Endothelial cell (in vitro differentiated cells): ENCODE data around the gene FOXO6. TPM values are rescaled to one million over a fixed set of nuclear protein-coding genes. Genes with fewer than 3 reads are reported as not detected.
"Not testable (repeated sequence)": the region's sequence is repeated elsewhere in the genome, so short reads cannot be mapped to it uniquely, and the experiment has no call there.

Experiments used
- DNase-seq: peaks from one replicate; pipeline ENCODE4 v3.0.0; 2021; ENCODE audit warnings: low spot score
- H3K27ac Mint-ChIP-seq: one replicate; pipeline ENCODE4 v1.8.0; 2021; ENCODE audit warnings: mixed read lengths, inconsistent platforms; ENCODE audit not compliant: unreplicated experiment
- H3K27me3 Mint-ChIP-seq: one replicate; pipeline ENCODE4 v1.8.0; 2021; ENCODE audit warnings: mild to moderate bottlenecking, moderate library complexity, mixed read lengths, inconsistent platforms; ENCODE audit not compliant: unreplicated experiment
- H3K36me3 Mint-ChIP-seq: one replicate; pipeline ENCODE4 v1.8.0; 2021; ENCODE audit warnings: mild to moderate bottlenecking, low read depth, mixed read lengths, inconsistent platforms; ENCODE audit not compliant: unreplicated experiment
- H3K4me1 Mint-ChIP-seq: one replicate; pipeline ENCODE4 v1.8.0; 2021; ENCODE audit warnings: mild to moderate bottlenecking, mixed read lengths, inconsistent platforms; ENCODE audit not compliant: unreplicated experiment
- H3K4me3 Mint-ChIP-seq: one replicate; pipeline ENCODE4 v1.8.0; 2021; ENCODE audit warnings: mild to moderate bottlenecking, mixed read lengths, inconsistent platforms; ENCODE audit not compliant: unreplicated experiment
- H3K9me3 Mint-ChIP-seq: one replicate; pipeline ENCODE4 v1.8.0; 2021; ENCODE audit warnings: mixed read lengths, inconsistent platforms; ENCODE audit not compliant: unreplicated experiment
- CTCF ChIP-seq: fragments of 200-600 bp; sonication (generic); IDR thresholded peaks from one replicate; pipeline ENCODE4 v1.5.0; 2021; ENCODE audit warnings: antibody characterized with exemption; ENCODE audit not compliant: unreplicated experiment
- total RNA-seq: library from RNA; stranded (reverse); fragmentation: NEBNext Ultra II Directional; extraction: Animal tissue kit (Norgen Biotek cat#: 25700); gene quantifications from one replicate; pipeline ENCODE4 v1.2.1, GENCODE V29; 2021; ENCODE audit not compliant: unreplicated experiment

Gene FOXO6
- total RNA-seq, 1 donor from 2014 or later = 0.23 TPM

GRCh38 chr1:41328780-41329640, 32.2 kb upstream of the FOXO6 start:
- Mint-ChIP-seq H3K9me3 (no peaks in the 10 kb centered on the region), H3K27ac (no peak overlapping the region), H3K27me3 (peaks cover 4% of the 10 kb centered on the region), H3K4me3 (no peak overlapping the region), H3K36me3 (no peaks in the 10 kb centered on the region), H3K4me1 (peaks cover 2% of the 10 kb centered on the region)
- no peak for DNase-seq
- TF ChIP-seq CTCF = no peak

- DNase-seq = no peak
- no peak for TF ChIP-seq CTCF
- Mint-ChIP-seq H3K36me3 (no peaks in the 10 kb centered on the region), H3K4me1 (peaks cover 2% of the 10 kb centered on the region), H3K27ac (no peak overlapping the region), H3K9me3 (no peaks in the 10 kb centered on the region), H3K27me3 (peaks cover 4% of the 10 kb centered on the region), H3K4me3 (no peak overlapping the region)
These were observed 31.3 kb upstream of the FOXO6 start for GRCh38 chr1:41329662-41330587.

- no peak overlapping the region for H3K27ac Mint-ChIP-seq
- H3K36me3 Mint-ChIP-seq = no peaks in the 10 kb centered on the region
- no peak overlapping the region for H3K4me3 Mint-ChIP-seq
- peaks cover 2% of the 10 kb centered on the region for H3K4me1 Mint-ChIP-seq
- H3K9me3 Mint-ChIP-seq = no peaks in the 10 kb centered on the region
- DNase-seq = no peak
- no peak for TF ChIP-seq CTCF
- H3K27me3 Mint-ChIP-seq = peaks cover 4% of the 10 kb centered on the region
These were observed 30.4 kb upstream of the FOXO6 start for GRCh38 chr1:41330588-41331545.

- DNase-seq = no peak
- Mint-ChIP-seq H3K27me3 (peaks cover 4% of the 10 kb centered on the region), H3K27ac (no peak overlapping the region), H3K36me3 (no peaks in the 10 kb centered on the region), H3K4me1 (peaks cover 2% of the 10 kb centered on the region), H3K9me3 (no peaks in the 10 kb centered on the region), H3K4me3 (no peak overlapping the region)
- TF ChIP-seq CTCF = no peak
These were observed 29.7 kb upstream of the FOXO6 start for GRCh38 chr1:41331546-41331917.

- not testable (repeated sequence) for H3K9me3 Mint-ChIP-seq, H3K4me3 Mint-ChIP-seq, H3K27ac Mint-ChIP-seq, DNase-seq, H3K36me3 Mint-ChIP-seq, H3K27me3 Mint-ChIP-seq, H3K4me1 Mint-ChIP-seq
These were observed 29.1 kb upstream of the FOXO6 start for GRCh38 chr1:41332161-41332560.
